Activated T-helper 17 cell treated with anti-CD3 and anti-CD28 coated beads, Interleukin-2, amount 50 U/mL, for 72 hours (primary cell): ENCODE data around the gene ZNF385B. TPM values are rescaled to one million over a fixed set of nuclear protein-coding genes. Genes with fewer than 3 reads are reported as not detected.
"Not testable (repeated sequence)": the region's sequence is repeated elsewhere in the genome, so short reads cannot be mapped to it uniquely, and the experiment has no call there.

Source experiments
- ATAC-seq: fragments of 150-1000 bp; cut with Tn5 transposase; replicated peaks from 2 replicates; pipeline ENCODE4 v1.10.0; 2021; ENCODE audit warnings: mild to moderate bottlenecking, moderate library complexity
- H3K27ac Mint-ChIP-seq: one replicate; pipeline ENCODE4 v1.8.0; 2022; ENCODE audit warnings: mixed read lengths
- H3K27me3 Mint-ChIP-seq: one replicate; pipeline ENCODE4 v1.8.0; 2022; ENCODE audit warnings: mixed read lengths
- H3K36me3 Mint-ChIP-seq: one replicate; pipeline ENCODE4 v1.8.0; 2022; ENCODE audit warnings: low read depth, mild to moderate bottlenecking, mixed read lengths
- H3K4me1 Mint-ChIP-seq: one replicate; pipeline ENCODE4 v1.8.0; 2022; ENCODE audit warnings: mixed read lengths
- H3K4me3 Mint-ChIP-seq: one replicate; pipeline ENCODE4 v1.8.0; 2022; ENCODE audit warnings: mild to moderate bottlenecking, mixed read lengths
- H3K9me3 Mint-ChIP-seq: one replicate; pipeline ENCODE4 v1.8.0; 2022; ENCODE audit warnings: mixed read lengths
- total RNA-seq, 2 donors: library from RNA; stranded (reverse); gene quantifications; one replicate each; pipeline ENCODE4 v1.2.3, GENCODE V29; 2022

The ZNF385B gene
- total RNA-seq, 2 donors from 2014 or later = not detected

DNA sequence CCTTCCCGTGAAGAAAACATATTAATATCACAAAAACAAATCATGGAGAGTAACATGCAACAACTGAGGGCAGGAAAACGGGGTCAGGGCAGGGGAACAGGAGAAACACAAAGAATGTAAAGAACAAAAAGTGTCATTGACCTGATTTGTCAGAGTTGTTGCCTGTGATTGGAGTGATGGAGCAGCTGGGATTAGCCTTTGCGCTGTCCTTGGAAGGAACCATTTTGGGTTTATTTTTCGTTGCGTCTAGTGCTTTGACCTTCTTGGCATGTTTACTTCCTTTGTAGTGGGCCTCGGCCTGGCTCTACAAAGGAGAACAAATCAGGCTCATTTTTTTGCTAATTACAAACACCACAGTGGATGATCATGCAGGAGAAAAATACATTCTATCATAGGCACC, 378.3 kb downstream of the ZNF385B start:
- H3K4me3 Mint-ChIP-seq = no peak overlapping the region
- H3K27me3 Mint-ChIP-seq = no peaks in the 10 kb centered on the region
- H3K9me3 Mint-ChIP-seq = no peaks in the 10 kb centered on the region
- no peaks in the 10 kb centered on the region for H3K4me1 Mint-ChIP-seq
- H3K27ac Mint-ChIP-seq = no peak overlapping the region
- no peak for ATAC-seq
- no peaks in the 10 kb centered on the region for H3K36me3 Mint-ChIP-seq

DNA sequence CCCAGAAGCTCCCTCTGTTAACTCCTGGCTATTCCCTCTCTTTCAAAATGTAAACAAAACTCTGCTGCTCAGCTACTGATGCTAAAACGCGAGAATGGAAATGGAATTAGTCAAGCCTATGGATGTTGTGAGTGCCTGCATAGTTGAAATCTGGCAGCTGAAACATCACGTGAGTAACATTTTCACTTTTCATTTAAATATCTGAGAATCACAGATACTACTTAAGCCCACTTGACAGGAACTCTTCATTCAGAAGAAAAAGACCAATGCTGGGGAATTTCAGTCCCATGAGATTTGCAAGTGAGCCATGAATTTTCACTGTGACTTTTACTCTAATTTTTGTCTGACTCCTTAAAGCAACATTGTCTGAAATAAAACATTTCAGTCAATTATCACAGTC, 381.5 kb downstream of the ZNF385B start:
- no peak for ATAC-seq
- H3K4me3 Mint-ChIP-seq = no peak overlapping the region
- H3K27me3 Mint-ChIP-seq = peaks cover 3% of the 10 kb centered on the region
- no peaks in the 10 kb centered on the region for H3K36me3 Mint-ChIP-seq
- H3K4me1 Mint-ChIP-seq = no peaks in the 10 kb centered on the region
- H3K27ac Mint-ChIP-seq = no peak overlapping the region
- H3K9me3 Mint-ChIP-seq = no peaks in the 10 kb centered on the region

DNA sequence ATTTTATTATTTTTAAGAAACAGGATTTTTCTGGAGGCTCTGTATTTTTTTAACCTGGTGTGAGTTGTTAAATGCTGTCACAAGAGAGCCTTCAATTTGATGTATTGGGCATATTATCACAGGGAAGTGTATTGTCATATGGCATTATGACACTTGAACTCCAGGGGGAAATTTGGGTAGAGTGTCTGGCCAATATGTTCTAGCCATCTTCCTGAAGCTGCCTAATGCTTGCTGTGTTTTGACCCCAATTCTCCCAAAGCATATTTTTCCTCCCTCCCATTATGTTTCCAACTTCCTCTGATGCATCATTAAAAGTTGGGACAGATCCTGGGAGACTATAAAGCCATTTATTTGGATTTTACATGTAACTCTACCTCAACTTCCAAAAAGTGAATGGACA, 382.6 kb downstream of the ZNF385B start:
- H3K27ac Mint-ChIP-seq = no peak overlapping the region
- no peaks in the 10 kb centered on the region for H3K9me3 Mint-ChIP-seq
- no peaks in the 10 kb centered on the region for H3K36me3 Mint-ChIP-seq
- H3K4me1 Mint-ChIP-seq = no peaks in the 10 kb centered on the region
- H3K4me3 Mint-ChIP-seq = no peak overlapping the region
- no peak for ATAC-seq
- H3K27me3 Mint-ChIP-seq = peaks cover 3% of the 10 kb centered on the region

- H3K9me3 Mint-ChIP-seq = no peaks in the 10 kb centered on the region
- no peaks in the 10 kb centered on the region for H3K27me3 Mint-ChIP-seq
- no peak overlapping the region for H3K27ac Mint-ChIP-seq
- ATAC-seq = no peak
- H3K36me3 Mint-ChIP-seq = no peaks in the 10 kb centered on the region
- H3K4me3 Mint-ChIP-seq = no peak overlapping the region
- H3K4me1 Mint-ChIP-seq = no peaks in the 10 kb centered on the region
Measured at GRCh38 chr2:179470992-179471391, 390.4 kb downstream of the ZNF385B start.

GRCh38 chr2:179470089-179470488, 391.3 kb downstream of the ZNF385B start:
- H3K27ac Mint-ChIP-seq = no peak overlapping the region
- H3K9me3 Mint-ChIP-seq = peaks cover 6% of the 10 kb centered on the region
- ATAC-seq = no peak
- no peak overlapping the region for H3K4me3 Mint-ChIP-seq
- H3K4me1 Mint-ChIP-seq = no peaks in the 10 kb centered on the region
- no peaks in the 10 kb centered on the region for H3K36me3 Mint-ChIP-seq
- peaks cover 2% of the 10 kb centered on the region for H3K27me3 Mint-ChIP-seq

GRCh38 chr2:179467960-179468359, 393.5 kb downstream of the ZNF385B start:
- H3K4me1 Mint-ChIP-seq = no peaks in the 10 kb centered on the region
- peaks cover 4% of the 10 kb centered on the region for H3K27me3 Mint-ChIP-seq
- H3K27ac Mint-ChIP-seq = no peak overlapping the region
- no peaks in the 10 kb centered on the region for H3K36me3 Mint-ChIP-seq
- no peak for ATAC-seq
- peaks cover 9% of the 10 kb centered on the region for H3K9me3 Mint-ChIP-seq
- H3K4me3 Mint-ChIP-seq = no peak overlapping the region

GRCh38 chr2:179467111-179467510, 394.3 kb downstream of the ZNF385B start:
- H3K27ac Mint-ChIP-seq = no peak overlapping the region
- H3K4me3 Mint-ChIP-seq = no peak overlapping the region
- peaks cover 4% of the 10 kb centered on the region for H3K27me3 Mint-ChIP-seq
- H3K9me3 Mint-ChIP-seq = peaks cover 9% of the 10 kb centered on the region
- peak; percentile 32 for ATAC-seq
- no peaks in the 10 kb centered on the region for H3K36me3 Mint-ChIP-seq
- H3K4me1 Mint-ChIP-seq = no peaks in the 10 kb centered on the region

DNA sequence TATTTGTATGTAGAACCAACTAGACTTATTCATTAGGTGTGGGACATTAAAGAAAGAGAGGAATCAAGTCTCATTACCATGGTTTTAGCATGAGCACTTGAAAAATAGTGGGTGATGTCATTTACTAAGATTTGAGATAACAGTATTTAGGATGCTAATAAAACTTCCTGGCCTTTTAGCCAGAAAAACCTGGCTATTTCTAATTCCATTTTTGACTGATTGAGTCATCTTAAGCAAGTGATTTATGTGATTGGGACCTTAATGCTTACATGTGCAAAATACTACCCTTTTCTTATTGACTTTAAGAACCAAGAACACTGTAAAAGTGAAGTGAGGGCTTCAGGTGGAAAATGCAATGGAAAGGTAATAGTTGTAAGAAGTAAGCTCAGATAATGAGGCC, 400.0 kb downstream of the ZNF385B start:
- Mint-ChIP-seq H3K36me3 (no peaks in the 10 kb centered on the region), H3K27ac (no peak overlapping the region), H3K27me3 (peaks cover 4% of the 10 kb centered on the region), H3K4me1 (no peaks in the 10 kb centered on the region), H3K4me3 (no peak overlapping the region), H3K9me3 (peaks cover 18% of the 10 kb centered on the region)
- no peak for ATAC-seq

DNA sequence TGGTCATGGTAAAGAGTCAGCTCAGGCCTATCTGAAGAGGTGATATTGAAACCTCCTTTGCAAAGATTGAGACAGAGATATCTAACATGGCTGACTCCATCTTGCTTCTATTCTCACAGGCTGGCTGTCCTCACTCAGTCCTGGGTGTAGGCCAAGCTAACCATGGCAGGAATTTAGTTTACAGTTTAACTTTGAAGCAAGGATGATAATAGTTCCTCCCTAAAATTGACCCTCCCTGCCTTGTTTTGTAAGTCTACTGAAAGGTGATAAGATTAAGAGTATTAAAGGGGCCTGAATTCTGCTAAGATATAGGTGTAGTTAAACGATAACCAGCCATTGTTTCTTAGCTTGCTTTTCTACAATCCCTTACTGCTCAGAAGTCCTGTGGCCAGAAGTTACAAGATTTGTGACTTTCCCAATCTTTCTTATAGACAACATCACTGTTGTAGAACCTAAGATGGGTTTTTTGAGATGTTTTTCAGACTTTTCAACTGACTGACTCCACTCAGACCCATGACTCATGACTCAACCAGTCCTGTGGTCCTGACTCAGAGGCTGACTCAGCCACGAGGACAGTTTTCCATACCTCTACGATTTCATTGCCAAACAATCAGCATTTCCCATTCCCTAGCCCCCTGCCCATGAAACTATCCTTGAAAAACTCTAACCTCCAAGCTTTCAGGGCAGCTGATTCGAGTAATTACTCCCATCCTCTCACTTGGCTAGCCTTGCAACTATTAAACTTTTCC, 401.1 kb downstream of the ZNF385B start:
- Mint-ChIP-seq H3K27ac (no peak overlapping the region), H3K4me1 (no peaks in the 10 kb centered on the region), H3K27me3 (peaks cover 4% of the 10 kb centered on the region), H3K36me3 (no peaks in the 10 kb centered on the region), H3K4me3 (no peak overlapping the region), H3K9me3 (peaks cover 15% of the 10 kb centered on the region)
- peak; percentile 87 for ATAC-seq

DNA sequence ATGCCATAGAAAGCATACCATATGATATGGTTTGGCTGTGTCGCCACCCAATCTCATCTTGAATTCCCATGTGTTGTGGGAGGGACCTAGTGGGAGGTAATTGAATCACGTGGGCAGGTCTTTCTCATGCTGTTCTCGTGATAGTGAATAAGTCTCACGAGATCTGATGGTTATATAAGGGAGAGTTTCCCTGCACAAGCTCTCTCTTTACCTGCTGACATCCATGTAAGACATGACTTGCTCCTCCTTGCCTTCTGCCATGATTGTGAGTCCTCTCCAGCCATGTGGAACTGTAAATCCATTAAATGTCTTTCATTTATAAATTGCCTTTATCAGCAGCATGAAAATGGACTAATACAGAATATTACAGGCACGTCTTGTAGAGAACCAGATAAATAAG, 403.3 kb downstream of the ZNF385B start:
- not testable (repeated sequence) for H3K4me1 Mint-ChIP-seq, H3K36me3 Mint-ChIP-seq, ATAC-seq, H3K27ac Mint-ChIP-seq, H3K4me3 Mint-ChIP-seq, H3K9me3 Mint-ChIP-seq, H3K27me3 Mint-ChIP-seq

DNA sequence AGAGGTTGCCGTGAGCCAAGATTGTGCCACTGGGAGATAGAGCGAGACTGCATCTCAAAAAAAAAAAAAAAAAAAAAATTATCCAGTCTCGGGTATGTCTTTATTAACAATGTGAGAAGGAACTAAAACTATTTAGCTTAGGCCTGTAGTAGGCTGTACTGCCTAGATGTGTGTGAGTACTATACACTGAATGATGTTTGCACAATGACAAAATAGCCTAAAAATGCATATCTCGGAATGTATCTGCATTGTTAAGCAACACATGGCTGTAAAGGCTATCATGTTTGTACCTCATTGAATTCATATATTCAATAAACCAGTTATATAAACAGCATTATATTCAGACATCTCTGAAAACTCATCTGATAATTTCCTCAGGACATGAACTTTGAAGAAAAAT, 405.6 kb downstream of the ZNF385B start:
- H3K27me3 Mint-ChIP-seq = no peaks in the 10 kb centered on the region
- H3K4me3 Mint-ChIP-seq = no peak overlapping the region
- H3K36me3 Mint-ChIP-seq = no peaks in the 10 kb centered on the region
- H3K9me3 Mint-ChIP-seq = peaks cover 5% of the 10 kb centered on the region
- no peak overlapping the region for H3K27ac Mint-ChIP-seq
- no peaks in the 10 kb centered on the region for H3K4me1 Mint-ChIP-seq
- ATAC-seq = no peak

GRCh38 chr2:179455172-179455524, 406.3 kb downstream of the ZNF385B start:
- H3K9me3 Mint-ChIP-seq = peaks cover 5% of the 10 kb centered on the region
- H3K4me3 Mint-ChIP-seq = no peak overlapping the region
- H3K27ac Mint-ChIP-seq = no peak overlapping the region
- no peaks in the 10 kb centered on the region for H3K4me1 Mint-ChIP-seq
- H3K36me3 Mint-ChIP-seq = no peaks in the 10 kb centered on the region
- H3K27me3 Mint-ChIP-seq = no peaks in the 10 kb centered on the region
- no peak for ATAC-seq

GRCh38 chr2:179454443-179455171, 406.8 kb downstream of the ZNF385B start:
- Mint-ChIP-seq H3K27ac (no peak overlapping the region), H3K36me3 (no peaks in the 10 kb centered on the region), H3K4me3 (no peak overlapping the region), H3K27me3 (no peaks in the 10 kb centered on the region), H3K4me1 (no peaks in the 10 kb centered on the region), H3K9me3 (peaks cover 5% of the 10 kb centered on the region)
- no peak for ATAC-seq

GRCh38 chr2:179449010-179449409, 412.4 kb downstream of the ZNF385B start:
- Mint-ChIP-seq H3K9me3 (peaks cover 4% of the 10 kb centered on the region), H3K27ac (no peak overlapping the region), H3K36me3 (no peaks in the 10 kb centered on the region), H3K4me3 (no peak overlapping the region), H3K27me3 (peaks cover 3% of the 10 kb centered on the region), H3K4me1 (no peaks in the 10 kb centered on the region)
- no peak for ATAC-seq

- Mint-ChIP-seq H3K9me3 (peaks cover 4% of the 10 kb centered on the region), H3K27ac (no peak overlapping the region), H3K36me3 (no peaks in the 10 kb centered on the region), H3K4me1 (no peaks in the 10 kb centered on the region), H3K4me3 (no peak overlapping the region), H3K27me3 (peaks cover 3% of the 10 kb centered on the region)
- no peak for ATAC-seq
Measured at GRCh38 chr2:179447839-179448447, 413.5 kb downstream of the ZNF385B start.
